Nephron progenitor cell (in vitro differentiated cells): Measurements from ENCODE around the gene GMIP.

Experiments used
- DNase-seq: peaks from one replicate; pipeline ENCODE4 v3.0.0; 2021
- H3K27ac Mint-ChIP-seq: 2 replicates; pipeline ENCODE4 v1.8.0; 2021; ENCODE audit warnings: mild to moderate bottlenecking, moderate library complexity, mixed read lengths
- H3K27me3 Mint-ChIP-seq: 2 replicates; pipeline ENCODE4 v1.8.0; 2021; ENCODE audit warnings: mild to moderate bottlenecking, low read depth, mixed read lengths; ENCODE audit not compliant: poor library complexity
- H3K36me3 Mint-ChIP-seq: 2 replicates; pipeline ENCODE4 v1.8.0; 2021; ENCODE audit warnings: low read depth, mixed read lengths
- H3K4me1 Mint-ChIP-seq: 2 replicates; pipeline ENCODE4 v1.8.0; 2021; ENCODE audit warnings: mixed read lengths
- H3K4me3 Mint-ChIP-seq: 2 replicates; pipeline ENCODE4 v1.8.0; 2021; ENCODE audit warnings: mild to moderate bottlenecking, moderate library complexity, mixed read lengths
- H3K9me3 Mint-ChIP-seq: 2 replicates; pipeline ENCODE4 v1.8.0; 2021; ENCODE audit warnings: mild to moderate bottlenecking, moderate library complexity, mixed read lengths
- CTCF ChIP-seq: fragments of 200-600 bp; sonication (generic); IDR thresholded peaks from 2 replicates; pipeline ENCODE4 v1.5.0; 2021; ENCODE audit warnings: antibody characterized with exemption

Gene GMIP

DNA sequence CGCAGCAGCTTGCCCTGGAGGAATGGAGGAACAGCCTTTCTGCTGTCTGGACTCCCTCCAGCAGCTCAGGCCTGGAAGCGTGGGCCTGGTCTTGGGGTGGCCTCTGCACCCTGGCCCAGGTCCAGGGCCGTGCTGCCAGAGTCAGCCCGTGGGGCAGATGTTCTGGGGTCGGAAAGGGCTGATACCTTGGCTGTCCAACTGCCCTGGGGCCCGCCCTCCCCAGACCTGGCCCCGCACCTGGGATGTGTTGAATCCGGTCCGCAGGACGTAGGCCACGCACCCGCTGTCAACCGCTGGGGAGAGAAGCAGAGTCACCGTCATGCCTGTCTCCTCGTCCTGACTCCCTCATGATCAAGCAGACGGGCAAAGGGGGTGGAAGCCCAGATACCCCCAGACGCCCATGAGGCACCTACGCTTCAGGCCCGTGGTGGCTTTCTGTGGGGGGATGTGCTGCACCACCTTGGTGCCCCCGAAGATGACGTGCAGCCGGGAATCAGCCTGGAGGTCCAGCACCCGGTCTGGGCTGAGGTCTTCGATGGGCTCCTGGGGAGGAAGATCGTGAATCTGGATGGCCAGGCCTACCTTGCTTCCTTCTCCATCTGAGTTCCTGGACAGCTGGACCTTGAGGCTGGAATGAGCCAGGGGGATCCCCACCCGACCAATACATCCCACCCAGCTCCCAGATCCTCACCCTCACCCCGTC, 12.3 kb upstream of the GMIP start:
- DNase-seq, result no peak
- H3K4me1 Mint-ChIP-seq, result no peaks in the 10 kb centered on the region
- no peaks in the 10 kb centered on the region for H3K27me3 Mint-ChIP-seq
- H3K27ac Mint-ChIP-seq, result no peak overlapping the region
- H3K4me3 Mint-ChIP-seq, result no peak overlapping the region
- TF ChIP-seq CTCF, result no peak
- peaks cover 31% of the 10 kb centered on the region for H3K36me3 Mint-ChIP-seq
- no peaks in the 10 kb centered on the region for H3K9me3 Mint-ChIP-seq

- no peak for TF ChIP-seq CTCF
- no peak for DNase-seq
- Mint-ChIP-seq H3K4me3 (no peak overlapping the region), H3K36me3 (peaks cover 38% of the 10 kb centered on the region), H3K27ac (no peak overlapping the region), H3K9me3 (no peaks in the 10 kb centered on the region), H3K4me1 (no peaks in the 10 kb centered on the region), H3K27me3 (no peaks in the 10 kb centered on the region)
Observed at GRCh38 chr19:19655051-19655594, 11.7 kb upstream of the GMIP start.

DNA sequence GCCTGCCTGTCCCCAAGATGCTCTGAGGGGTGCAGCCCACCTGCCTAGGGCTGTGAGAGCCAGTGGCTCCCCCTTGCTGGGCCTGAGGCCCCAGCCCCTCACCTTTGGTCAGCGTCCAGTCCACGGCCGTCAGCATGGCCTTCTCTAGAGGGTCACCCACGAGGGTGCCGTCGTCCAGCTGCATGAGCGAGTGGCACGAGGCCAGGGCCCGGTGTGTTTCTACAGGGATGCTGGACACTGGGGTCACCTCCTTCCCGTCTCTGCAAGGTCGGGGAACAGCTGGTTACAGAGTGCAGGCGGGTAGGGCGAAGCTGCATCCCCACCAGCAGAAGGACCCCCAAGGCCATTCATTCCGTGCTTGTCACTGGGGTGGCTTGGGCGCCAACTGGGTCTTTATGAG, 11.0 kb upstream of the GMIP start:
- H3K9me3 Mint-ChIP-seq, result no peaks in the 10 kb centered on the region
- no peak overlapping the region for H3K27ac Mint-ChIP-seq
- no peak overlapping the region for H3K4me3 Mint-ChIP-seq
- DNase-seq, result no peak
- H3K4me1 Mint-ChIP-seq, result no peaks in the 10 kb centered on the region
- H3K27me3 Mint-ChIP-seq, result no peaks in the 10 kb centered on the region
- peaks cover 39% of the 10 kb centered on the region for H3K36me3 Mint-ChIP-seq
- no peak for TF ChIP-seq CTCF

DNA sequence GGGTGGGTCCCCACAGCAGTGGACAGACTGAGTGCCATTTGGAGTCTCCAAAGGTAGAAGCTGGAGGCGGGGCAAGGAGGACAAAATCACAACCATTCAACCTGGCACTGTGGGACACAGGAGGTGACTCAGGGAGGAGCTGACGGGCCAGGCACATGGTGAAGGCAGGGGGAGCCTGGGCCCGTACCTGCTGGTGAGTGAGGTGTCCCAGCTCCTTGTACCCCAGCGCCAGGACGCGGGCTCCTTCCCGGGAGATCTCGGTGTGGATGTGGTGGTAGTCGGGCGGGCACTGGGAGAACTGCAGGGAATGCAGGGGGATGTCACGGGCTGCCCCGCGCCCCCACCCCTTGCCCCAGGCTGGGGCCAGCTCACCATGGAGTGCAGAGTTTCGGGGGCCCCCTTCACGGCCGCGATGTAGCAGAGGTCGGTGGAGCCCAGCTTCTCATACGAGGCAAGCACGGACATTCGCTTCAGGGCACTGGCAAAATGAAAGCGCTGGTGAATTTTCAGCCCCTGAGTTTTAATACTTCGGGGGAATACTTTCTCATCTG, 10.2 kb upstream of the GMIP start:
- Mint-ChIP-seq H3K4me1 (no peaks in the 10 kb centered on the region), H3K27me3 (no peaks in the 10 kb centered on the region), H3K27ac (no peak overlapping the region), H3K4me3 (no peak overlapping the region), H3K36me3 (peaks cover 43% of the 10 kb centered on the region), H3K9me3 (no peaks in the 10 kb centered on the region)
- TF ChIP-seq CTCF, result no peak
- DNase-seq, result no peak

DNA sequence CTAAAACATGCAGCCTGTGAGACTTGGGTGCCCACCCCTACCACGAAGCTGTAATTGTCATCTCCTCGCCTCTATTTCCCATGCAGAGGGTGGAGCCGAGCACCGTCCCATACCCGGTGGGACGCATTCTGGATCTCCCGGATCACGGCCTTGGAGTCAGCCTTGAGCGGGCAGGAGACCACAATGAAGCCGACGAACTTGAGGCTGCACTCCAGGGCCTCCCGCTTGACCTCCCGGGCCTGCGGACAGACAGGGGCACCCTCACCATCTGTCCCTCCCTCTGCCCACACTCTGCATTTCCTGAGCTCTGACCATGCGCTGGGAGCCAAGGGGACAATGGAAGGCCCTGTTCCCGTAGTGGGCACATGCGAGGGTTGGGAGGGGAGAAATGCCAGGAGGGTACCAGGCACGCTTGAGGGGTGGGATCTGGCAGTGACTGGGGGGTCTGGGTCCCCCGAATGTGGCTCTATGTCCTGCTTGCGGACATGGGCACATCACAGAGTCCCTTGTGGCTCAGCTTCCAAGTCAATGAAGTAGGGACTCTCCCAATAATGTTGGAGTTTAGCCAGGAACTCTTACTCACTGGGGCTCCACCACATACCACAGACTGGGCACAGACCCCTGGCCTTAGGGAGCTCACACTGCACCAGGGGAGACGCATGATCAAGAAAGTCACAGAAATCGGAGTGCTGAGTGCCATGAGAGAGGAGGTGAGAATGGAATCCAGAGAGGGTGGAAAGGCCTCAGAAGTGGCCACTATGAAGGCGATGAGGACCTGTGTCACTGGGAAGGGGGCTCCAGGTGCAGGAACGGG, 9.2 kb upstream of the GMIP start:
- no peak for DNase-seq
- Mint-ChIP-seq H3K27ac (no peak overlapping the region), H3K27me3 (no peaks in the 10 kb centered on the region), H3K9me3 (no peaks in the 10 kb centered on the region), H3K4me3 (no peak overlapping the region), H3K36me3 (peaks cover 44% of the 10 kb centered on the region), H3K4me1 (no peaks in the 10 kb centered on the region)
- no peak for TF ChIP-seq CTCF
